Esophagus squamous epithelium (tissue), 5 donors: ENCODE results near the gene KLHL36. TPM values are rescaled to one million over a fixed set of nuclear protein-coding genes. Genes with fewer than 3 reads are reported as not detected.
A peak's percentile ranks its signal among the peaks of the same experiment; 100 is the strongest.
"Not testable (repeated sequence)": the region's sequence is repeated elsewhere in the genome, so short reads cannot be mapped to it uniquely, and the experiment has no call there.

ENCODE experiments used
- DNase-seq: peaks from one replicate; lab custom pipeline; 2025; lab: John Stamatoyannopoulos, UW
- H3K27ac ChIP-seq, 4 donors: fragments of 200-600 bp; sonication (generic); one replicate each; pipeline ENCODE4 v1.5.1; 2016 to 2019; ENCODE audit warnings: mild to moderate bottlenecking in 1 of 4
- H3K27me3 ChIP-seq, 4 donors: fragments of 200-600 bp; sonication (generic); 1 replicate in 3 of 4; 2 replicates in 1 of 4; pipeline versions ENCODE4 v1.5.1 to v1.6.0; 2017 to 2021; ENCODE audit warnings: antibody characterized with exemption in 1 of 4
- H3K36me3 ChIP-seq, 3 donors: fragments of 200-600 bp; sonication (generic); one replicate each; pipeline ENCODE4 v1.5.1; 2016 to 2019
- H3K4me1 ChIP-seq, 3 donors: fragments of 200-600 bp; sonication (generic); one replicate each; pipeline ENCODE4 v1.5.1; 2017 to 2019
- H3K4me3 ChIP-seq, 4 donors: fragments of 200-600 bp; sonication (generic); 1 replicate in 3 of 4; 2 replicates in 1 of 4; pipeline ENCODE4 v1.5.1; 2016 to 2019; ENCODE audit warnings: mild to moderate bottlenecking in 2 of 4, moderate library complexity in 1 of 4
- H3K9me3 ChIP-seq, 3 donors: fragments of 200-600 bp; sonication (generic); one replicate each; pipeline ENCODE4 v1.5.1; 2016 to 2019
- POLR2A ChIP-seq, 4 donors: fragments of 450-650 bp; IDR thresholded peaks; one replicate each; pipeline ENCODE4 v1.6.1; 2017; ENCODE audit warnings: antibody characterized with exemption in 4 of 4, mild to moderate bottlenecking in 4 of 4, moderate library complexity in 3 of 4
- WGBS, 2 donors: methylation state at CpG; one replicate each; pipeline ENCODE4 v1.1.5; 2018; 5-methylcytosine and 5-hydroxymethylcytosine counted together
- intact Hi-C: fragments of 100-400 bp; cut with DNase I; formaldehyde crosslinking; loops from one replicate; pipeline ENCODE4 v1.15.0; 2022
- total RNA-seq, 4 donors: library from RNA; depleted of rRNA; stranded (reverse); fragments of >200 nt; gene quantifications; one replicate each; pipeline ENCODE4 v1.1.0, GENCODE V29; 2016
- TF ChIP-seq, protein P1 (sequence below), 6 experiments: fragments of 450-650 bp in 4 of 6; fragments of 200-600 bp in 2 of 6; sonication (generic) in 2 of 6; IDR thresholded peaks; one replicate each; pipeline ENCODE4 v1.5.1; 2016 to 2019; ENCODE audit warnings: antibody characterized with exemption in 6 of 6, mild to moderate bottlenecking in 4 of 6, moderate library complexity in 4 of 6
- donor health status: DM: yes; HTN: yes; CAD: no.

Gene KLHL36
- total RNA-seq, 4 donors from 2014 or later, result 28.7 to 58.6 (median 40.1) TPM

DNA sequence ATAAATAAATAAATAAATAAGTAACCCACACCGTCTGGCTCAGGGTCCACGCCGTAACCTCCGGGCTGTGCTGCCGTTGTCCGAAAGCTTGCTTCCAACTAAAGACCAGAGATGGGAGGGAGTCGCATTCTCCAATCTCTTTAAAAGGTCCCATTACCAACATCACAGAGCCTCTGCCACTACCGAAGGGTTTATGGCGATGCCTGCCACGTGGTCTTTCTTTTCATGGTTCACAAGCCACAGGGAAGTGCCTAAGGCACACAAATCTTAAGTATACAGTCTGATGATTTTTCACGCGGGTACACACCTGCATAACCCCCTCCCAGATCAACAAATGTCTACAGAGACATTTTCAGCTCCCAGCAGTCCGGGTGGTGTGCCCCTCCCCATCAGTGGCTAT is 31.8 kb upstream of the KLHL36 start:
- H3K36me3 ChIP-seq, result no peaks in the 10 kb centered on the region
- H3K4me1 ChIP-seq, result peaks cover 24 to 63% (median 29%) of the 10 kb centered on the region in 3 donors
- TF ChIP-seq POLR2A (IDR thresholded peaks at IDR 0.05), result no peak
- TF ChIP-seq, protein P1, sequence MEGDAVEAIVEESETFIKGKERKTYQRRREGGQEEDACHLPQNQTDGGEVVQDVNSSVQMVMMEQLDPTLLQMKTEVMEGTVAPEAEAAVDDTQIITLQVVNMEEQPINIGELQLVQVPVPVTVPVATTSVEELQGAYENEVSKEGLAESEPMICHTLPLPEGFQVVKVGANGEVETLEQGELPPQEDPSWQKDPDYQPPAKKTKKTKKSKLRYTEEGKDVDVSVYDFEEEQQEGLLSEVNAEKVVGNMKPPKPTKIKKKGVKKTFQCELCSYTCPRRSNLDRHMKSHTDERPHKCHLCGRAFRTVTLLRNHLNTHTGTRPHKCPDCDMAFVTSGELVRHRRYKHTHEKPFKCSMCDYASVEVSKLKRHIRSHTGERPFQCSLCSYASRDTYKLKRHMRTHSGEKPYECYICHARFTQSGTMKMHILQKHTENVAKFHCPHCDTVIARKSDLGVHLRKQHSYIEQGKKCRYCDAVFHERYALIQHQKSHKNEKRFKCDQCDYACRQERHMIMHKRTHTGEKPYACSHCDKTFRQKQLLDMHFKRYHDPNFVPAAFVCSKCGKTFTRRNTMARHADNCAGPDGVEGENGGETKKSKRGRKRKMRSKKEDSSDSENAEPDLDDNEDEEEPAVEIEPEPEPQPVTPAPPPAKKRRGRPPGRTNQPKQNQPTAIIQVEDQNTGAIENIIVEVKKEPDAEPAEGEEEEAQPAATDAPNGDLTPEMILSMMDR (IDR thresholded peaks at IDR 0.05), result no peak
- intact Hi-C loops, result no loop called here
- no peaks in the 10 kb centered on the region for H3K9me3 ChIP-seq
- H3K27me3 ChIP-seq, result peaks cover 0 to 11% (median 0%) of the 10 kb centered on the region in 4 donors
- 13 to 50% methylated on average over 13 of the region's 13 CpGs for WGBS, 2 donors
- H3K27ac ChIP-seq, result peak overlapping the region in 1 of 4 donors; percentile 79
- DNase-seq, result no peak
- peak overlapping the region in 3 of 4 donors; percentile 69 to 87 (median 76) for H3K4me3 ChIP-seq

DNA sequence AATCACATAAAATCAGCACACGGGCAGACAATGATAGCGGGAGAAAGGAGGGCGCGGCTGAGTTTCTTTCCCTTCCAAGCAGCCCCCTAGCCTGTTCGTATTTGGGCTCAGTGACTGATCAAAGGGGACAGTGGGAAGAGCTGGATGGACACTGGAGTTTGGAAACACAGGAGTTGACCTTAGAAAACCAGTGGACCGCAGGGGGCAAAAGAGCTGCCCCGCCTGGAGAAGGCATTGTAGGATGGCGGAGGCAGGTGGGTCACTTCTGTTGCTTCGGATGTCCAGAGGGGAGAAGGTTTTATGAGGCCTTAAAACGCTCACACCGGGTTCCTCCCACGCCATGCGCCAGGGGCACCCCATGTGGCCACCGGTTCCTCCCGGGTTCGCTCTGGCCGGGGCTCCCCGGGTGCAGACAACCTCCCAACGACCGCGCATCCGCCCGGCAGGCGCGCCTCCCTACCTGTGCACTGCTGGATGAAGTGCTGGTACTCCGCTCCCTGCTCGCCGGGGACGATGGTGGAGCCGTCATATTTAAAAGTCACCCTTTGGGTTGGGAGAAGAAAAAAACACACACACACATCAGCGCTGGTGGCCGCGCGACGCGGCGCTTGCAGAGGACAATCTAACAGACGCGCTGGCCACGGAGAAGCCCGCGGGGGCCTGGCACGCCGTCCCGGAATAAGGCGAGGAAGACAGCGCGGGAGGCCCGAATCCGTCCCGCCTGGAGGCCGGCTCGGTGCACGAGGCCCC is 31.1 kb upstream of the KLHL36 start:
- Histone ChIP-seq H3K4me3 (peak overlapping the region; percentile 54 to 87 (median 72)), H3K27ac (peak overlapping the region; percentile 75 to 90 (median 82)), H3K27me3 (peaks cover 0 to 11% (median 0%) of the 10 kb centered on the region in 4 donors), H3K4me1 (peaks cover 24 to 62% (median 29%) of the 10 kb centered on the region in 3 donors), H3K9me3 (no peaks in the 10 kb centered on the region), H3K36me3 (no peaks in the 10 kb centered on the region)
- DNase-seq, result no peak
- 4 to 7% methylated on average over 17 to 23 of the region's 54 CpGs for WGBS, 2 donors
- TF ChIP-seq POLR2A (IDR thresholded peaks at IDR 0.05), result no peak
- TF ChIP-seq, protein P1 (IDR thresholded peaks at IDR 0.05), result no peak
- intact Hi-C loops, result no loop called here

DNA sequence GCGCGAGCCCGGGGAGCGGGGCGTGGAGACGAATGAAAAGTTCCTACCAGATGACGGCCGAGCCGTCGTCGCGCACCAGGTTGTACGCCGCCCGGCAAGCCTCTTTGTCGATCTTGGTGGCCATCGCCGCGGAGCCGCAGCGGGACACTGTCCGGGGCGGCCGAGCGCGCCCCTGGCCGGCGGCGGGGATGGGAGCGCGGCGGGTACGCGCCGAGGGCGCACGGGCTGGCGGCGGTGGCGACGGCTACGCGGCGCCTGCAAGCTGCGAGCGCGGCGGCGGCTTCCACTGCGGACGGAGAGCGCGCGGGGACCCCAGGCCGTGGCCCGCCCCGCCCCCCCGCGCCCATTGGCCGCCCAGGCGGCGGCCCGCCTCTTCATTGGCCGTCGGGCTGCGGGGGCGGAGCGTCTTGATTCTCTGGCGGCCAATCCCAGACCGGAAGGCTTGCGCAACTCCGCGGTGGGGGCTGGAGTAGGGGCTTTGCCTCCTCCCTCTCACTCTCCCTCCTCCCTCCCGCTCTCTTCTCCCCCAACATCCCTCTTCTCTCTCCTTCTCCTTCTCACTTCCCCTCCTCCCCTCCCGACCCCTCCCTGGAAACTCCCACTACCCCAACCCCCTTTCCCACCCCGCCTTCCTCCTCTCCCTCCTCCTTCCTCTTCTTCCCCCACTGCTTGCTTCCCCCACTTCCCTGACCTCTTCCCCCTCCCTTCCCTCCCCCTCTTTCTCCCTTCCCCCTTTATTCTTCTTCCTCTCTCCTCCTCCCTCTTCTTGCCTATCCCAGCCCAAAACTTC is 30.3 kb upstream of the KLHL36 start, which contains the start of gene COTL1:
Gene COTL1, minus strand, starts transcription at position 288 of the 790 bp plus-strand sequence. Its CDS starts 164 bp downstream, at position 124.
- Histone ChIP-seq H3K4me3 (peak within 1 kb of the TSS; percentile 54 to 87 (median 72)), H3K36me3 (no peaks in the 10 kb centered on the region), H3K9me3 (no peaks in the 10 kb centered on the region), H3K4me1 (peaks cover 24 to 63% (median 29%) of the 10 kb centered on the region in 3 donors), H3K27me3 (peaks cover 0 to 11% (median 0%) of the 10 kb centered on the region in 4 donors), H3K27ac (peak within 1 kb of the TSS; percentile 75 to 90 (median 82))
- intact Hi-C loops, result no loop called here
- DNase-seq, result peak; percentile 78
- WGBS, 2 donors, result 0% methylated on average over 14 to 15 of the region's 76 CpGs
- TF ChIP-seq, protein P1 (IDR thresholded peaks at IDR 0.05), result no peak
- peak in 2 of 4 donors; percentile 75 to 80 for TF ChIP-seq POLR2A (IDR thresholded peaks at IDR 0.05)

GRCh38 chr16:84618581-84619460 is 29.5 kb upstream of the KLHL36 start:
- Histone ChIP-seq H3K27me3 (peaks cover 0 to 11% (median 0%) of the 10 kb centered on the region in 4 donors), H3K4me3 (peak overlapping the region in 2 of 4 donors; percentile 76 to 87), H3K4me1 (peaks cover 20 to 61% (median 29%) of the 10 kb centered on the region in 3 donors), H3K36me3 (no peaks in the 10 kb centered on the region), H3K27ac (peak overlapping the region; percentile 57 to 86 (median 74)), H3K9me3 (no peaks in the 10 kb centered on the region)
- TF ChIP-seq POLR2A (IDR thresholded peaks at IDR 0.05), result no peak
- TF ChIP-seq, protein P1 (IDR thresholded peaks at IDR 0.05), result peak in 1 of 6 experiments; percentile 23
- no peak for DNase-seq
- 19 to 21% methylated on average over 11 to 12 of the region's 12 CpGs for WGBS, 2 donors
- intact Hi-C loops, result no loop called here

DNA sequence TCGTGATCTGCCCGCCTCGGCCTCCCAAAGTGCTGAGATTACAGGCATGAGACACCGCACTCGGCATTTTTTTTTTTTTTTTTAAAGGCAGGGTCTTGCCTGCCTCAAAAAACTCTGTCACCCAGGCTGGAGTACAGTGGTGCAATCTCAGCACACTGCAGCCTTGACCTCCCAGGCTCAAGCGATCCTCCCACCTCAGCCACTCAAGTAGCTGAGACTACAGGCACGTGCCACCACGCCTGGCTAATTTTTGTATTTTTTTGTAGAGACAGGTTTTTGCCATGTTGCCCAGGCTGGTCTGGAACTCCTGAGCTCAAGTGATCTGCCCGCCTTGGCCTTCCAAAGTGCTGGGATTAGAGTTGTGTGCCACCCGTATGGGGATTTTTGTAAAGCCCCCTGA is 27.4 kb upstream of the KLHL36 start:
- not testable (repeated sequence) for DNase-seq, H3K9me3 ChIP-seq, H3K27ac ChIP-seq, H3K36me3 ChIP-seq, H3K4me3 ChIP-seq
- H3K4me1 ChIP-seq, result peaks cover 14 to 40% (median 23%) of the 10 kb centered on the region in 3 donors
- 80 to 83% methylated on average over 10 of the region's 10 CpGs for WGBS, 2 donors
- intact Hi-C loops, result loop anchor here (5.0 kb wide), 2 partner anchors 106 to 109 kb away; no protein-coding TSS in a partner anchor
- peaks cover 0 to 11% (median 0%) of the 10 kb centered on the region in 4 donors for H3K27me3 ChIP-seq
